GM19438 (cell line): Measurements from ENCODE around the gene RNPEP.
A peak's percentile ranks its signal among the peaks of the same experiment; 100 is the strongest.
"Not testable (repeated sequence)": the region's sequence is repeated elsewhere in the genome, so short reads cannot be mapped to it uniquely, and the experiment has no call there.

ENCODE experiments used
- ATAC-seq: cut with Tn5 transposase; IDR thresholded peaks from one replicate; pipeline ENCODE4 v1.9.1; 2021; ENCODE audit warnings: low read depth; ENCODE audit not compliant: unreplicated experiment

Gene RNPEP

DNA sequence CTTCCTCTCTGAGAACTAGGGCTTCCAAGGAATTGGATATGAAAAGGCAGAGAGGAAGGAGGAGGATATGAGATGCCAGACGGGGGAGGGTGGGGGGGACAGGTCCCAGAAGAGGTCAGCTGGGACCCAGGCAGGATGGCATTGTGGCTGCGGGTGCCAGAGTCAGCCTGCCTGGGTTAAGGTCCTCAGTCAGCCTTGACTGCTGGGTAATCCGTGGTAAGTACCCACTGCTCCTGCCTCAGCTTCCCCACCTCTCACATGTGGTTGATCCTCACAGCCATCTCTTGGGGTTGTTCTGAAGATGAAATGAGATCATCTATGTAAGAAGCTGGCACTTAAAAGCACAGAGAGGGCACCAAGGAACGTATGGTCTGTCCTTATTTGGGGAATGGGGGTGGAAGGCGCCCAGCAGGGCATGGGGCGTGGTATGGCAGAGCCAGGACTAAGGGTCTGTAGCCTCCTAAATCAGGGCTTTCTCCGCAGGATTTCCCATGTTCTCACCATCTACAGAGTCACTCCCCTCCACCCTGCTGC is 51.8 kb downstream of the RNPEP start:
- no peak for ATAC-seq

DNA sequence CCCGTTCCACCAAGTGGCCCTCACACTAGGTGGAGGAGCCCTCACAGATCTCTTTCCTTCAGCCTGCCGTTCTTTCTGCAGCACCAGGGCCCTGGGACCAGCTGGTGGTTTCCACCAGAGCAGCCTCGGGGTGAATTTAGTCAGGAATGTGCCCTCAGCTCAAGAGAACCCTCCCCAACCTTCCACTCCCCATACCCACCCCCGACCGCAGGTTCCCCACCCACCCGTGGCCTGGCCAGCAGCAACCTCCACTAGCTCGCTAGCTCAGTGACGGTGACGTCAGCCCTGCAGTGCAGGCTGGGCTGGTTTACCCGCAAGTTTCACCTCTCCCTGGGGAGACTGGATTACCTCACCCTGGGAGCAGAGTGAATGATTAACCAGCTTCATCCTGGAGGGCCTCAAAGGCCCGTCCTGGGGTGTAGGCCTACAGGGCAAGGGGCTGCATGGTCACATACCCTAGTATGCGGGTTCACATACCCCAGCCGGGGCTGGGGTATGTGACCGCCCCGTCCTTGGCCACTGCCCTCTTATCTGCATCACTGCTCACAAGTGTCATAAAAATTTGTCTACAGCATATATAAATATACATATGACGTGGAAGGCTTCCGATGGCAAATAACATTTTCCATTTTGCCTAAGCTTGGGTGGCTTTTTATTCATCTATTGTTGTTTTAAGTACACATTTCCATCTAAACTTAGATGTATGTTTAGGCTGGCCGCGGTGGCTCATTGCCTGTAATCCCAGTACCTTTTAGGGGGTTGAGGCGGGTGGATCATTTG is 52.4 kb downstream of the RNPEP start:
- no peak for ATAC-seq

DNA sequence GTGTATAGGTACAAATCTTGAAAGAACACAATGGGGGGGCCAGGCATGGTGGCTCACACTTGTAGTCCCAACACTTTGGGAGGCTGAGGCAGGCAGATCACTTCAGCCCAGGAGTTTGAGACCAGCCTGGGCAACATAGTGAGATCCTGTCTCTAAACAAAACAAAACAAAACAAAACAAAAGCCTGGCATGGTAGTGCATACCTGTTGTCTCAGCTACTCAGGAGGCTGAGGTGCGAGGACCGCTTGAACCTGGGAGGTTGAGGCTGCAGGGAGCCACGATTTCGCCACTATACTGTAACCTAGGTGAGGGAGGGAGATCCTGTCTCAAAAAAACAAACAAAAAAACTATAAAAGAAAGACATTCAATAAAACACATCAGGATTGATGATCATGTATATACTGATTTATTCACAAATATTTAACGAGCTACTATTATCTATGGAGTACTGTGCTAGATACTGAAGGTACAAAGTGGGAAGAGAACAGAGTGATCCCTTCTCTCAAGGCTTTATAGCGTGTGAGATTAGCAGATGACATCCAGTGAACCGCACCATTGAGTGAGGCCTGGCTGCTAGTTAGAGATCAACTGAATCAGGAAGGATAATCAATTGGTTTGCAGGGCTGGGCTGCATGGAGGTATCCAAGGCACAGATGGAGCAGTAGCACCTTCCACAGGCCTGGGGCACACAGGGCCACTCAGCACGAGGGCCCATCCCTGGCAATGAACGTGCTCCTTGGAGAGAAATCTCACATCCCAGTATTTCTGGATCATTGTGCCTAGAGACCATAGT is 54.3 kb downstream of the RNPEP start:
- no peak for ATAC-seq

DNA sequence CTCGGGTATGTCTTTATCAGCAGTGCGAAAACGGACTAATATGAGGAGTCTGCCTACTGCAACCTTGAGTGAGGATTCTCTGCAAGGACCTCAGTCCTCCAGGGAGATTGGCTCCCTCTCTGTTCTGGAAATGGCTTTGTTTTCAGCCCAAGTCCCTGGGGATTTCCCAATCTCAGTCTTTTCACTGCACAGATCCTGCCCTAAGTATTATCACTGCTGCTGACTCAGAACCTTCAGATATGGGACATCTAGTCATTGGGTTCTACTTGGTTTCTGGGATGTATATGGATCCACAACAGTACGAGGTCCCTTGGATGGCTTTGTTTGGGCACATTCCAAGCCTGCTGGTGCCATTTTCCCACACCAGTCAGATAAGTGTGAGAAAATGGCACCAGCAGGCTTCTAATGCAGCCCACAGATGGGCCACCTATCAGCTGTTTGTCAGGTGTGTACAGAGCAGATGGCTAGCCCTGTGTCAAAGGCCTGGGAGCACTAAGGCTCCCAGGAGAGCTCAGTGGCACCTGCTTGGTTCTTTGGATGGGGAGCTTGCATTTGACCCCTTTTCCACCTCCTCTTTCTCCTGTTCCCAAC is 55.4 kb downstream of the RNPEP start:
- no peak for ATAC-seq

DNA sequence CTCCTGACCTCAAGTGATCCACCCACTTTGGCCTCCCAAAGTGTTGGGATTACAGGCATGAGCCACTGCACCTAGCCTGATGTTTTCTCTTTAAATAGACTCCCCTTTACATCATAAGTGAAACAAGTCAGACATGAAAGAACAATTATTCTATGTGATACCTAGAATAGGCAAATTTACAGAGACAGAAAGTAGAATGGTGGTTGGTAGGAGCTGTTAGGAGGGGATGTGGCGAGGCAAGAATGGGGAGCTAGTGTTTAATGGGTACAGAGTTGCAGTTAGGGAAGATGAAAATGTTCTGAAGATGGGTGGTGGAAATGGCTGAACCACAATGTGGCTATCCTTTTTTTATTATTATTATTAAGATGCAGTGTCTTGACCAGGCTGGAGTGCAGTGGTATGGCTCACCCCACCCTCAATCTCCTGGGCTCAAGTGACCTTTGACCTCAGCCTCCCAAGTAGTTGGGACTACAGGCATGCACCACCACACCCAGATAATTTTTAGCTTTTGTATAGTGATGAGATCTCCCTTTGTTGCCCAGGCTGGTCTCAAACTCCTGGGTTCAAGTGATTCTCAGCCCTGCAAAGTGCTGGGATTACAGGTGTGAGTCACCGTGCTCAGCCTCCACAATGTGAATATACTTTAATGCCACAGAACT is 56.4 kb downstream of the RNPEP start:
- peak; percentile 49 for ATAC-seq

DNA sequence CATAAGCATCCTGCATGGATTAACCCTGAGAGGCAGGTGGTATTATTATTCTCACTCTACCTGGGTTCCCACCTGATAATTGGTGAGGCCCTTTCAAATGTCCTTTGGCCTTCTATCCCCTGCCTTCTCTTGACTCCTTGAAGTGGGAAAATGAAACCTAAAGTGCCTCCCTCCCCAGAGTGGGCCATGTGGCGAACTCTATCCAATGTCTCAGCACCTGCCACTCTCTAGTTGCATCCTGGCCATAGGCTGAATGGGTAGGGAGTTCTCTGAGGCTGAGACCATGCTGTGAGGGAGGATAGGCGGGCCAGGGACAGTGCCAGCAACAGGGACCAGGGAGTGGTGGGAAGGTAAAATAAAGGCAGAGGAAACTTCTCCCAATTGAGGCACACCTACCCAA is 63.3 kb downstream of the RNPEP start:
- no peak for ATAC-seq

DNA sequence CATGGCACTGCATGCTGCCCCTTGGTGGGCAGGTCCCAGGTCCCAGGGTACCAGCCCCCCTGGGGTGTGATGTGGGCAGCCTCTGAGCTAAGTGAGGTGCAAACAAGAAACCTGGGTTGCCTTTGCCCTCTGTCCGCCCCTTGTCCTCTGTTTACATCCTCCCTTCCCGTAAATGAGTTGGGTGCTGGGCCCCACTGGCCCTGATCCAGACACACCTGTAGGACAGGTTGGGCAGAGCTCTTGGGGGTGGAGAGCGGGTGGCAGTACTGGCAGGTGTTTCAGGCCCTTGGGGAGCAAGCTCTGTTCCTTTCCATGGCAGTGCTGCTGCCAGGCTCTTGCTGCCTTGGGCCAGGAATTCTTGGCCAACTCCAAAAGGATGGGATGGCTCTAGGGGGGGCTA is 63.8 kb downstream of the RNPEP start:
- no peak for ATAC-seq

DNA sequence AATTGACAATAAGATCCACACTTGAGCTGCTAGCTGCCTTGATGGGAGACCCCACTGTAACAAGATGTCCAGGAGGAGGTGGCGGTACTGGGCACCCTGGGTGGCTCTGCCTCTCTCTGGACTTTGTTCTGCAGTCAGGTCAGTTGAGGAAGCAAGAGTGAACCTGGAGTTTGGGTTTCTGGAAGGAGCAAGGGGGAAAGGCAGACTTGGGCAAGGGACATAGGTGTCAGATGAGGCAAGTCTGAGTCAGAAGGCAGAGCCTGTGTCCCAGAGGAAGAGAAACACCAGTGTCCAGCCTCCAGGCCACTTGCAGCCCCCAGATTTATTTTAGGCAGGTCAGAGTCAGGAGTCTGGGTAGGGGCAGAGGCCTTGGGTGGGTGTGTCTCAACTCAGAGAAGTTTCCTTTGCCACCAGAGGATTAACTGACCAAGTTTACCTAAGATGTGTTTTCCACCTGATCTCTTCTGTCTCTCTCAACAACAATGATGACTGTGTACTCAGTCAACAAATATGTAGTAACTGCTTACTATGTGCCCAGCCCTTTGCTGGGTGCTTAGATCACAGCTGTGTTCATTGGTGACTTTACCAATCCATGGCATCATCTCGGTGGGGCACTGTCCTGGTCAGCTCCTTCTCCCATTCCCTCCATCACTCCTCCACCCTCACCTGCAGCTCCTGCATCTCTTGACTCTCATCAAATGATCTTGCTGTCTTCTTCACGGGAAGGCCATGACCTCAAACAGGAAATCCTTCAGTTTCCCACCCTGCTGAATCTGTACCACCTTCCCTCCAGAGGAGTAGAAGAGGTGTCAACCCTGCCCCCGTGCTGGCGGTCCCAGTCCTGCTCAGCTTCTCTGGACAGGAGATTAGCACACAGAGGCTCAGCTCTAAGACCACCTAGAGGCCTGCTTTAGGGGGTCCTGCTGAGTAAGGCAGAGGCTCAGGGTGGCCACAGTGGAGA is 64.6 kb downstream of the RNPEP start:
- no peak for ATAC-seq

DNA sequence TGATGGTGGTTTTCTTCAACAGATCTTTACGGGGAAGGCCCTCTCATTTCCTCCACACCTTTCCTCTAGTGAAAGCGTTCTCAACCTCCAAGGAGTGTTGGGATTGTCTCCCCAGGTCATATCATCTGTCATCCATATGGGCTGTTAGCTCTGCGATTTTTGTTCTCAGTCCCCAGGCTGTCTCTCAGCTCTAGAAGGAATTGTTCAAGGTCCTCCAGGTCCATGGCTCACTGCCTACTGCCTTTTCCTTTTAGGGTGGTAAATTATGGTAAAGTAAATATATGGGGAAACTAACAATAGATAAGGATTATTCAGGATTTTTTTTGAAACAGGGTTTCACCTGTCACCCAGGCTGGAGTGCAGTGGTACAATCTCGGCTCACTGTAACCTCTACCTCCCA is 65.5 kb downstream of the RNPEP start:
- no peak for ATAC-seq

DNA sequence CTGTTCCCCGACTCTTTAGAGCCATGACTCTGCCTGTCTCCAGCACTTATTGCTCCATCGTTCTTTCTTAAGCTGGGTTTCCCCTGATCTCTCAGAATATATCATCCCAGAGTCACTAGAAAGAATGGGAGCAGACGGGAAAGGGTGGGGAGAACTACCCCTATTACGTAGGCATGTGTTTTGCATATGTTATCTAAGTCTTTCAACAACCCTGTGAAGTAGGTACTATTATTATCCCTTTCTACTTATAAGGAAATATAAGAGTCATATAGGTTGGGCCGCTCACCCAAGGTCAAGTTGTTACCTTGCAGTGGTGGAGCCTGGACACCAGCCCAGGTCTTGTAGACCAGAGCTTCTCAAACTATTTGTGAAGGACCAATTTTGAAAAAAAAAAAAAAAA is 66.7 kb downstream of the RNPEP start:
- no peak for ATAC-seq

DNA sequence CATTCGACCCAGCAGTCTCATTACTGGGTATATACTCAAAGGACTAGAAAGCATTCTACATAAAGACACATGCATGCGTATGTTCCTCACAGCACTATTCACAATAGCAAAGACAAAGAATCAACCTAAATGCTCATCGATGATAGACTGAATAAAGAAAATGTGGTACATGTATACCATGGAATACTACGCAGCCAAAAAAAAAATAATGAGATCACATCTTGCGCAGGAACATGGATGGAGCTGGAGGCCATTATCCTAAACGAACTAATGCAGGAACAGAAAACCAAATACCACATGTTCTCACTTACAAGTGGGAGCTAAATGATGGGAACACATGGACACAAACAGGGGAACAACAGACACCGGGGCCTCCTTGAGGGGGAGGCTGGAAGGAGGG is 71.6 kb downstream of the RNPEP start:
- no peak for ATAC-seq

DNA sequence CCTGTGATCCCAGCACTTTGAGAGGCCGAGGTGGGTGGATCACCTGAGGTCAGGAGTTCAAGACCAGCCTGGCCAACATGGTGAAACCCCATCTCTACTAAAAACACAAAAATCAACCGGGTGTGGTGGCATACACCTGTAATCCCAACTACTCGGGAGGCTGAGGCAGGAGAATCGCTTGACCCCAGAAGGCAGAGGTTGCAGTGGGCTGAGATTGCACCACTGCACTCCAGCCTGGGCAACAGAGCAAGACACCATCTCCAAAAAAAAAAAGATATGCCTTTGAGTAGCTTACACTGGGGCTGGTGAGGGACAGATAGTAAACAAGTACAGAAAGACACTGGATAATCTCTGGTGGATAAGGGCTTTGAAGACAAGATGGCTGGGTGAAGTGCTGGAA is 72.2 kb downstream of the RNPEP start:
- ATAC-seq = not testable (repeated sequence)
